ENCODE data around the gene GLS. TPM values are rescaled to one million over a fixed set of nuclear protein-coding genes. Genes with fewer than 3 reads are reported as not detected.

GLS gene
- total and polyA plus RNA-seq, 2 donors (not counting 1 experiment from before 2014, with no cell fraction given): 32.5 to 195 TPM

DNA sequence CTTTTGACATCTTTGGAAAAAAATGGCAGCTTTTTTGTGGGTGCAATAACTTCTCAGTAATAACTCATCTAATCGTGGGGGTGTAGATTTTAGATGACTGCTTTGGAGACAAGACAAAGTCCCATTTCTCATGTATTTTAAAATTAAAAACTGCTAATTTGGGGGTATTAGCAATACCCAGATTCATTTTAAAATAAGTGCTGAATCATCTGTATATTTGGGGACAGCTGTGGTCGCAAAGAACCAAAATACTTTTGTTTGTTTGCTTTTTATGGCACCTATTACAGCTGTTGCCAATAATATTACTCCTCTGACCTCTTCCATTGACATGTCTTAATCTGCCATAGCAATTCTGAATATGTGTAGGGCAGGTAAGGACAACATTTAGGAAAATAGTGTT is 87.9 kb downstream of the GLS start:
- no peak for DNase-seq
- Mint-ChIP-seq H3K4me3 (no peak overlapping the region), H3K27me3 (no peaks in the 10 kb centered on the region), H3K4me1 (peaks cover 13% of the 10 kb centered on the region), H3K9me3 (ENCODE audit: insufficient read depth) (no peaks in the 10 kb centered on the region), H3K27ac (peak overlapping the region; percentile 46)
- Histone ChIP-seq H3K79me2 (ENCODE audit: control insufficient read depth, insufficient read depth, low read length) (no peaks in the 10 kb centered on the region), H3K4me3 (ENCODE audit: control extremely low read depth in 1 of 5, extremely low read depth in 1 of 5, insufficient read depth in 1 of 5, low read depth in 2 of 5, low read length in 4 of 5) (no peak overlapping the region), H3K9me3 (ENCODE audit: control extremely low read depth in 1 of 3, control insufficient read depth in 2 of 3, insufficient read depth in 1 of 3, low read length in 2 of 3) (no peaks in the 10 kb centered on the region), H3K27ac (ENCODE audit: low read length in 2 of 2) (peak overlapping the region in 1 of 2 donors; percentile 44), H3K4me2 (replicated peaks; ENCODE audit: low read depth, low read length, poor library complexity, severe bottlenecking) (no peak overlapping the region), H3K4me1 (ENCODE audit: control insufficient read depth in 2 of 2, insufficient read depth in 2 of 2, low read length in 2 of 2) (peaks cover 4 to 7% of the 10 kb centered on the region in 2 donors), H4K20me1 (ENCODE audit: control insufficient read depth, insufficient read depth, low read length, poor library complexity, severe bottlenecking) (no peaks in the 10 kb centered on the region), H3K9ac (ENCODE audit: low read length) (no peak overlapping the region), H3K36me3 (replicated peaks in 1 of 2; ENCODE audit: control extremely low read depth in 1 of 2, control insufficient read depth in 1 of 2, extremely low read depth in 1 of 2, insufficient read depth in 2 of 2, low read length in 1 of 2) (peaks cover 17 to 84% of the 10 kb centered on the region in 2 experiments), H2AFZ (ENCODE audit: insufficient read depth, low read depth, low read length, poor library complexity, severe bottlenecking) (no peak overlapping the region), H3K27me3 (replicated peaks in 1 of 4; ENCODE audit: control extremely low read depth in 1 of 4, control insufficient read depth in 3 of 4, insufficient read depth in 4 of 4, low read length in 3 of 4) (no peaks in the 10 kb centered on the region)
- CTCF ChIA-PET: interaction anchor here (0.8 kb wide), 1 partner anchor 9 kb away, joined by 7 read pairs; no protein-coding TSS in a partner anchor
- intact Hi-C loops (cut with micrococcal nuclease): no loop called here
- POLR2A ChIA-PET: no interaction called here
- WGBS (ENCODE audit: insufficient coverage): no CpG with 5 or more reads among the region's 2 CpGs
- ATAC-seq (ENCODE audit: low read depth): no peak
- TF ChIP-seq CTCF (IDR thresholded peaks at IDR 0.05) (no peak), EZH2 (IDR thresholded peaks at IDR 0.05; ENCODE audit: borderline replicate concordance, insufficient read depth, low read depth, low read length, poor library complexity, severe bottlenecking) (no peak)

GRCh38 chr2:190970160-190970559 is 89.5 kb downstream of the GLS start:
- H2AFZ ChIP-seq (ENCODE audit: insufficient read depth, low read depth, low read length, poor library complexity, severe bottlenecking): no peak overlapping the region
- 100% methylated on average over 2 of the region's 3 CpGs for WGBS (ENCODE audit: insufficient coverage)
- Mint-ChIP-seq H3K4me3 (no peak overlapping the region), H3K27ac (peak overlapping the region; percentile 62), H3K4me1 (peaks cover under 1% of the 10 kb centered on the region), H3K9me3 (ENCODE audit: insufficient read depth) (no peaks in the 10 kb centered on the region), H3K27me3 (no peaks in the 10 kb centered on the region)
- no peaks in the 10 kb centered on the region for H4K20me1 ChIP-seq (ENCODE audit: control insufficient read depth, insufficient read depth, low read length, poor library complexity, severe bottlenecking)
- H3K4me3 ChIP-seq (ENCODE audit: control extremely low read depth in 1 of 5, extremely low read depth in 1 of 5, insufficient read depth in 1 of 5, low read depth in 2 of 5, low read length in 4 of 5): no peak overlapping the region
- H3K27me3 ChIP-seq (replicated peaks in 1 of 4; ENCODE audit: control extremely low read depth in 1 of 4, control insufficient read depth in 3 of 4, insufficient read depth in 4 of 4, low read length in 3 of 4): no peaks in the 10 kb centered on the region
- H3K9ac ChIP-seq (ENCODE audit: low read length): no peak overlapping the region
- POLR2A ChIA-PET: no interaction called here
- no peaks in the 10 kb centered on the region for H3K9me3 ChIP-seq (ENCODE audit: control extremely low read depth in 1 of 3, control insufficient read depth in 2 of 3, insufficient read depth in 1 of 3, low read length in 2 of 3)
- no peaks in the 10 kb centered on the region for H3K79me2 ChIP-seq (ENCODE audit: control insufficient read depth, insufficient read depth, low read length)
- H3K36me3 ChIP-seq (replicated peaks in 1 of 2; ENCODE audit: control extremely low read depth in 1 of 2, control insufficient read depth in 1 of 2, extremely low read depth in 1 of 2, insufficient read depth in 2 of 2, low read length in 1 of 2): peaks cover 12 to 91% of the 10 kb centered on the region in 2 experiments
- no peak overlapping the region for H3K4me2 ChIP-seq (replicated peaks; ENCODE audit: low read depth, low read length, poor library complexity, severe bottlenecking)
- intact Hi-C loops (cut with micrococcal nuclease): loop anchor here (5.0 kb wide), 1 partner anchor 33 kb away; no protein-coding TSS in a partner anchor
- peak overlapping the region in 1 of 2 donors; percentile 49 for H3K27ac ChIP-seq (ENCODE audit: low read length in 2 of 2)
- DNase-seq: no peak
- TF ChIP-seq CTCF (IDR thresholded peaks at IDR 0.05) (no peak), EZH2 (IDR thresholded peaks at IDR 0.05; ENCODE audit: borderline replicate concordance, insufficient read depth, low read depth, low read length, poor library complexity, severe bottlenecking) (no peak)
- H3K4me1 ChIP-seq (ENCODE audit: control insufficient read depth in 2 of 2, insufficient read depth in 2 of 2, low read length in 2 of 2): no peaks in the 10 kb centered on the region
- ATAC-seq (ENCODE audit: low read depth): no peak
- CTCF ChIA-PET: no interaction called here
